Activated CD4-positive, CD25-positive, alpha-beta regulatory T cell treated with anti-CD3 and anti-CD28 coated beads, Interleukin-2, amount 50 U/mL, for 24 hours (primary cell): Measurements from ENCODE around the gene NME3.
A peak's percentile ranks its signal among the peaks of the same experiment; 100 is the strongest.
"Not testable (repeated sequence)": the region's sequence is repeated elsewhere in the genome, so short reads cannot be mapped to it uniquely, and the experiment has no call there.

Experiments used
- ATAC-seq, 2 donors: fragments of 150-1000 bp; cut with Tn5 transposase; one replicate each; pipeline ENCODE4 v1.10.0; 2021; ENCODE audit warnings: mild to moderate bottlenecking in 1 of 2, moderate library complexity in 1 of 2

The NME3 gene

GRCh38 chr16:1771188-1771863, at the start of gene NME3:
Gene NME3 (minus strand): TSS chr16:1771543. CDS start chr16:1771534, 9 bp downstream.
- ATAC-seq: peak; percentile 57 to 62

GRCh38 chr16:1820946-1821290, 49.6 kb upstream of the NME3 start:
- no peak for ATAC-seq

DNA sequence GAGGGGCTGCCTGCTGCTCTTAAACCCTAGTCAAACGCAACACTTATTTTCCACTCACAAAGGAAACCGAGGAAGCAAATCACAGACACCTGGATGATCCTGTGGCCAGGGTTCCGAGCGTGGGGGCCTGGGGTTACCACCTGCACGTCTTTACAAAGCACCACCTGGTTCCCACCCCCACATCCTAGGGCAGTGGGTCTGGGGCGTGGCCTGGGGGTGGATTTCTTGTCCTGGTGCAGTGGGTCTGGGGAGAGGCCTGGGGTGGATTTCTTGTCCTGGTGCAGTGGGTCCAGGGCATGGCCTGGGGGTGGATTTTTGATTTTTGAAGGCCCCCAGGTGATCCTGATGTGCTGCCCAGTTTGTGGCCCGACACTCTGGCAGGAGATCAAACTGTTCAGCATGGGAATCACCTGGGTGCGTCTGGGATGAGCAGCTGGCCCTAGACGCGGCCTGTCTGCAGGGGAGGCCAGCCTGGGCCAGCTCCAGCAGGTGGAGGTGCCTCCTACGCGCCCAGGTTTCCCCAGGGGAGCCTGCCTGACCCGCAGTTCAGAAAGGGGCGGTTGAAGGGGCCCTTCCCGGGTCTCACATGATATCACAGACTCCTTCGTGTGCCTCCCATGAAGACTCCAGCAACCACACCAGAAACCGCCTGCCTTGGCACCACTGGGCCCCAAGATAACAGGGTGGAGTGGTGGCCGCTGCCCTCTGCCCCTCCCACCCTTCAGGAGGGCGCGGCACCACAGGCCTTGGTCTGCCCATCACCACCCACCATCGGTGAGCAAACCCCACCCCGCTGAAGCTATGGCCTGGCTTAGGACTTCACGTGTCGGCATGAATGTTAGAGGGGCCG, 49.0 kb upstream of the NME3 start:
- ATAC-seq: no peak

GRCh38 chr16:1819611-1820010, 48.3 kb upstream of the NME3 start:
- no peak for ATAC-seq

DNA sequence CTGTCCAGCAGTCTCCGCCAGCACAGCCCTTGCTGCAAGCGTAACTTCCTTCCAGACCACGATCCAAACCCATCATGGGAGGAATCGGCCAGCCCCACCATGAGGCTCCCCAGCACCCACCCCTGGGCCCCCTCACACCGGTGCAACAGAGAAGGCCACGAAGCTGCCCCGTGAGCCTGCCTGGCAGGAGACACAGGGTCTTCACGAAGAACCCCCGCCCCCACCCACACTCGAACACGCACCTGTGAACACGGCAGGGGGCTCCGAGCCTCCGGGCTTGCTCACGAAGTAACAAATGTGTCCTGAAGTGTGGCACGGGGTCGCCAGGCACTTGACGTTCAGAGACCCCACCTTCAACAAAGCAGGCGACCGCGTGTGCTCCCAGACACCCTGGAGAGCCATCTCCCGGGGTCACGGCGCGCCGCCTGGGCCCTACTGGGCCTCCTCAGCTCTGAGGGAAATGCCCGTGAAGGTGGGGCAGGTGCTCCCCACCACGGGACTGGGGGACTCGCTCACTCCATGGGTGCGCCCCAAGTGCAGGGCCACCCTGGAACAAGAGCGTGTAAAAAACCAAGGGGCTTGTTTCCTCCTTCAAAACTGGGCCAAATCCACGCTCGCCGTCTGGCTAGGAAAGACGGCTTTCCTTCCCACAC, 47.7 kb upstream of the NME3 start:
- no peak for ATAC-seq

- ATAC-seq: no peak
These were observed 47.0 kb upstream of the NME3 start for GRCh38 chr16:1818204-1818872.

DNA sequence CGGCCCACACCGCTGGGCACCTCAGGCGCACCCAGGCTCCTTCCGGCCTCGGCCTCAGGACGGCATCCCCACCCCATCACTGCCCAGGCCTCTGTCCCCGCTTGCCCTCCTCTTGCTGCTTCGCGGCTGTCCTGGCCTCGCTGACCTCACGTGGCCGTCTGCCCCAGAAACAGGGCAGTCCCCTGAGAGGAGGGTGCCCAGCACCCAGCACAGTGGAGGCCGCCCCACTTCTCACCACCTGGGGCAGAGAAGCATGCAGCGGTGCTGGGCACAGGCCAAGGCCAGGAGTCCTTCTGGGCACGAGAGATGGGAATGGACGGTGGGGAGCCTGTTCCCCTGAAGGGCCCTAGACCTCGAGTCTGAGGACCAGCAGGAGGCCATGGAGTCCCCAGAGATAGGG, 46.4 kb upstream of the NME3 start:
- ATAC-seq: no peak

DNA sequence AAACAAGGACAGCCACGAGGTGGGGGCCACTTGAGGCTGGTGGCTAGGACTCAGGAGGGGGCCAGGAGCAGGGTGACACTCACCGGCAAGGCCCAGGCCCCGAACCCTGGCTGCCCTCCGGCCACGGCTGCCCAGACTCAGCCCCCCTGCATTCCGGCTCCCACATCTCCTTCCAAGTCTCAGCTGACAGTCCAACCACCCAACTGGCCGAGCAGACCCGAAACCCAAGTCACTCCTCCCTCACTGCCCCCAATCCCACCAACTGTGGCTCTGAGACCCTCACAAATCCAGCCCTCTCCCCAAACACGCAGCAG, 45.9 kb upstream of the NME3 start:
- no peak for ATAC-seq

- ATAC-seq: no peak
These were observed 45.3 kb upstream of the NME3 start for GRCh38 chr16:1816396-1817275.

DNA sequence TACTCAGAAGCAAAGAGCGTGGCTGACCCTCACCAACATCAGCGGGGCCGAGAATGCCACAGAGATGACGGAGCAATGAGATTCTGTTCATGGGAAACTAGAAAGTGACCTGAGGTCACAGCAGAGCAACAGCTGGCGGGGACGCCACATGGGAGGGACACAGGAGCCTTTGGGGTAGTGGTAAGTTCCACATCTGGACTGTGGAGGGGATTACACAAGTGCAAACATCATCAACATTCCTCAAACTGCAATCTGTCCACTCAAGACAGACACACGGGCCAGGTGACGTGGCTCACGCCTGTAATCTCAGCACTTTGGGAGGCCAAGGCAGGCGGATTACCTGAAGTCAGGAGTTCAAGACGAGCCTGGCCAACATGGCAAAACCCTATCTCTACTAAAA, 44.1 kb upstream of the NME3 start:
- ATAC-seq: no peak

DNA sequence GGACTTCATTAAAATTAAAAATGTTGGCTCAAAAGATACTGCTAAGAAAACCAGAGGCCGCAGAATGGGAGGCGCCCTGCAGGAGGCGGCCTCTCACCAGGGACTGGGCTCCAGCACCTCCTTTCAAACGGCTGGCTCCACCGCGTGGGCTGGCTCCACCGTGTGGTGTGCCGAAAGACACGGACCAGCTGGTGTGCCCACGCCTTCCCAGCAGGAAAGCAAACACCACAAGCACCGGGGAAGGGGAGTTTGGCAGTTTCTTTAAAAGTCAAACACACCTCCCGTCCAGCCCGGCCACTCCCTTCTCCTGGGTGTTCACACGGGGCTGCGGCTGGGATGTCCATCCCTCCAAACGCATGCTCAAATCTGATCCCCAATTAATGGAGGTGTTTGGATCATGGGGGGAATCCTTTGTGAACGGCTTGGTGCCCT, 41.4 kb upstream of the NME3 start:
- peak; percentile 41 to 51 for ATAC-seq

DNA sequence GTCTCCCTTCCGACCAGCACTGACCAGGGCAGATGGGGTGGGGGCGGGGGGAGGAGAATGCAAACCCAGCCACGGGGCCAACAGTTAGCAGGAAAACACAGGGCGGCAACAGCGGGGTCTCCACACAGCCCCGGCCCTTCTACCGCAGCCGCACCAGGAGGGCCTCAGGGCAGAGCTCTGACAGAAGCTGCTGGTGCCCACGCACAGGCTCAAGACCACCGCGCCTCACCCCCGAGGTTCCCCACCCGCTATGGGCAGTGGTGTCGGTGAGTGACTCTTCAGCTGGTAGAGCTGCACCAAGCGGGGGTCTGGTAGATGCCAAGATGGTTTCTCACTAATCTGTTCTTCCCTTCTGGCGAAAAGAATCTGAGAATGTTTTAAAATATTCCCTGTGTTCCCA, 39.2 kb upstream of the NME3 start:
- no peak for ATAC-seq

DNA sequence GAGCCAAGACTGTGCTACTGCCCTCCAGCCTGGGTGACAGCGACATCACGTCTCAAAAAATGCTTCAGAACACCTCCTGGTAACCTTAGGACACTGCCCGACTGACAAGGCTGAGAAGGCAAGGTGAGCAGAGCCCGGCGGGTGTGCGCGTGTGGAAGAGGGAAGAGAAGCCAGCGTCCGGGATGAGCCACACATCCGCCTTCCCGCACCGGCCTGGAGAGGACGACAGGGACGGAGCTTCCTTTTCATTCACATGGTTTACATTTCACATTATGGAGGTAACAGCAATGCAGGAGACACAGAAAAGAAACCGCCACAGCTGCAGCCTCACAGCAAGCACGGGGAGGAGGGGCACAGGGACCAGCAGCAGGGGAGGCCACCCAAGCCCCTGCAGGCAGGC, 38.8 kb upstream of the NME3 start:
- ATAC-seq: no peak

DNA sequence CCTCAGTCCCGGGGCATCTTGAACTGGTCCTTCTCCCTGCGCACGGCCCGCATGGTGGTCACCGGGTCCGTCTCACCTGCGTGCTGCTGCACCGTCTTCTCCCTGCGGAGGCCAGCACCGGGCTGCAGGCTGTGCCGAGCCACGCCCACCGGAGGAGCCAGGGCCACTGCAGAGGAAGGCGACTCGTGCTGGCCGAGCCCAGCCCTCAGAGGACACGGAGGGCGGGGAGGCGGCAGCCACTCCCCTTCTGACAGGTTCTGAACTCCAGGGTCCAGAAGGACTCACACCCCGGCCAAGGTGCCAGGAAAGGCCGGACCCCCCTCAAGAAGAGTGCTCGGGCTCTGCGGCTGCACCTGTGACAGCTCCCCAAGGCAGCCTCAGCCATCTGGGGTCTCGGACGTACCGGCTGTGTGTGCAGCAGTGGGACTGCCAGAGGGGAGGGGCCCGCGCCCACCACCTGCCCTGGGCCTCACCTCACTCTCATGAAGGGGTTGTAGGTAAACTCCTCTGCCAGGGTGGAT, 38.0 kb upstream of the NME3 start:
- ATAC-seq: no peak

DNA sequence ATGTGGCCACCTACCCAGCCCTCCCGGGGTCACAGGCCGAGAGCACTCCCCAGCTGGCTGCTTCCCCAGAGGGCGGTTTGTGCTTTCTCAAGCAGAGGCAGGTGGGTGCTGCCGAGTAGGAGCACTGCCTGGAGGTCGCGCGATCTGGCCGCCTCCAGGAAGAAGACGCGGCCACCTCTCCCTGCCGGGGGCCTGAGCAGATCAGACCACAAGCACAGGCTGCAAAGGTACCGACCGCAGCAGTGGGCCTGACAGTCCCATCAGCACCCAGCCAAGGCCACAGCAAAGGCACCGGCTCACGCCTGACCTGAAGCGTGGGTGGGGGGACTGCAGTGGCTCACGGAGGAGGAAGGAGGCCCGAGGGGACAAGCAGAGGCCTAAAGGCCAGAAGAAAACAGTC, 37.3 kb upstream of the NME3 start:
- no peak for ATAC-seq

DNA sequence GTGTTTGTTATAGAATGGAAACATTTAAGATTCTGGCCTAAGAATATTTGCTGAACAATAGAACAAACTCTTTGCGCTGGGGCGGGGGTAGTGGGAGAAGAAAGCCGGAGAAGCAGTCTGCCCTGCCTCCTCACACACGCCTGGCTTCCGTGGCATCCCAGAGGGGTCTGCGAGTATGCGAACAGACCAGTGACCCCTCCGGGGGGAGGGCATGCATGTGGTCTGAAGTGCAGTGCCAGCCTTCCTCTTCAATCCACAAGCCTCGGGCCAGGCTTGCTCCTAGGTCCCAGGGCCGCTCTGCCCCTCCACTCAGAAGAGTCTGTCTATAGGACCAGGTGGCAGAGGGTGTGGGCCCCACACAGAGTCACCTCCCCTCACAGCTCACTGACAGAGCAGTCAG, 36.3 kb upstream of the NME3 start:
- ATAC-seq: no peak

- no peak for ATAC-seq
These were observed 29.4 kb upstream of the NME3 start for GRCh38 chr16:1800701-1801100.

DNA sequence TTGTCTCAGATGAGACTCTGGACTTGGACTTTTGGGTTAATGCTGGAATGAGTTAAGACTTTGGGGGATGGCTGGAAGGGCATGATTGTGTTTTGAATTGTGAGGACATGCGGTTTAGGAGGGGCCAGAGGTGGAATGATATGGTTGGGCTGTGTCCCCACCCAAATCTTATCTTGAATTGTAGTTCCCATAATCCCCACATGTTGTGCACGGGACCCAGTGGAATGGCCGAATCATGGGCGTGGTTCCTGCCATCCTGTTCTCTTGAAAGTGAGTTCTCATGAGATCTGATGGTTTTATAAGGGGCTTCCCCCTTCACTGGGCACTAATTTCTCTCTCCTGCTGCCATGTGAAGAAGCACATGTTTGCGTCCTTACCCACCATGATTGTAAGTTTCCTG, 27.9 kb upstream of the NME3 start:
- ATAC-seq: not testable (repeated sequence)

DNA sequence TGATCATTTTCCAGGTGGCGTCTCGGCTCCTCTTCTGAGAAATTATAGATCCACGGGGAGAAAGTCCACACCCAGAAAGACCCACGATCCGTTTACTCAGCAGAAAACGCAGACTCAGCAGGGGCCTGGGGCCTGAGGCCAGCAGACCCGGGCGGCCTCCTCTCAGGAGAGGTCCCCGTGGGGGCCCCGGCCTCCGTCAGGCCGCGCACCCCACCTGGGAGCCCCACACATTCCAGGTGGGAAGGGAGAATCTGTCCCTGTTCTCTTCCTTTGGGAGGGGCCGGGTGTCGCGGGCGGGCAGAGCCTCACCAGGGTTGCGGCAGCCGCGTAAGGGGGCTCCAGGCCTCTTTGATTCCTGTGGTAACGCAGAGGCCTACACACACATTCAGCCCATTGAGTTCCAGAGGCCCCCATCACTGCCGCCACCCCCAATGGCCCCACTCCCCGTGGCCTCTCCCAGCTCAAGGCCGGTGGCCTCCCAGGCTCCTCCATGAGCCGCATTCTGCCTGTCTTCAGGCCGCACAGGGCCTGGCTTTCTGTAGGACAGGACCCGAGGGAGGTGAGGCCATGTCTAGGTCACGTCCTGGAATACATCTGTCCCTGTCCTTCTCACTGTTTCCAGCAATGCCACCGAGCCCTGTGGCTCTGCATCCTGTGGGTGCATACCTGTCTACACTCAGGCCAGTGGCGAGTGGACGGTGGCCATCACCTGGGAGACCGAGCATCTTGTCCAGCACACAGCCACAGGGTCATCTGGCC, 23.7 kb upstream of the NME3 start:
- ATAC-seq: no peak

DNA sequence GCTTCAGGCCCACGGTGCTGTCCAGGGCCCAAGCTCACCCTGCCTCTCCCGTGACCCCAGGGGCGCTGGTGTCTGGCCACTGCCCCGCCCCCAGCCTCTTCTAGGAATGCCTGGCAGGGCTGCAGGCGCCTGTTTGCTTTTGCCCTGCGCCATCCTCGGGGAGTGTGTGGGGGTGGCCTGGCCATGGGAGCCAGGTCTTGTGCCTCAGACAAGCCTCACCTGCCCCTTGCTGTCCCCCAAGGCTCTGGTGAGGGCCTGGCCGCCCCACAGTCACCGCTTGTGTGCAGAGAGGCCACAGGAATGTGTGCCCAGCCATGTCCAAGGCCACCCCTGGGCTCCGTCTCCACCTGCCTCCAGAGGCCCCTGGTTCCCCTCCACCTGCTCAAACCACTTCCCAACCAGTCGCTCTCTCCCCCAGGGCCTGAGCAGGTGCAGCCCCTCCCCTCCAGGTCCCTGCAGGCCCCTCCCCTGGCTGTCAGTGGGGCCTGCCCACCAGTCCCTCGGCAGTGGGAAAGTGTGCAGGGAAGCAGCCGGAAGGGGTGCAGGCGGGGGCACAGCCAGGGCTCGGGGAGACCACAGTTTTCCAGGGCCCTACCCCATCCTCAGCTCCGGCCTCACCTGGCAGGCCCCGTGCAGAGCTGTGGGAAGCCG, 23.0 kb upstream of the NME3 start:
- ATAC-seq: no peak
